PC-9 (cell line): ENCODE data around the gene CREBBP. TPM values are rescaled to one million over a fixed set of nuclear protein-coding genes. Genes with fewer than 3 reads are reported as not detected.

Experiments used
- BruUV-seq: library from RNA; stranded (reverse); fragments of 400-500 nt; replicated peaks from 2 replicates; lab custom pipeline; 2021; lab: Mats Ljungman, UMichigan
- CTCF ChIA-PET: fragments of 300-600 bp; sonication (Branson Sonifier 250); formaldehyde crosslinking; loops from one replicate; lab custom pipeline; 2022; ENCODE audit warnings: antibody characterized with exemption; lab: Charles Lee
- POLR2A ChIA-PET: fragments of 300-600 bp; sonication (Branson Sonifier 250); formaldehyde crosslinking; loops from one replicate; lab custom pipeline; 2022; ENCODE audit warnings: antibody characterized with exemption; ENCODE audit not compliant: unreplicated experiment; lab: Charles Lee
- DNase-seq, 2 experiments: peaks; one replicate each; pipeline versions ENCODE4 v3.0.0 to v3.0.0-alpha.2; 2015 to 2022; ENCODE audit warnings: mixed read lengths in 1 of 2
- H2AFZ ChIP-seq: fragments of 200-600 bp; sonication (generic); 2 replicates; pipeline ENCODE4 v1.8.1; 2017; ENCODE audit warnings: antibody characterized with exemption
- H3F3A ChIP-seq: fragments of 200-600 bp; sonication (generic); 2 replicates; pipeline ENCODE4 v1.8.1; 2017; ENCODE audit warnings: antibody characterized with exemption, mild to moderate bottlenecking, low read depth; ENCODE audit not compliant: insufficient read depth
- H3K27ac ChIP-seq: fragments of 200-600 bp; sonication (generic); 2 replicates; pipeline ENCODE4 v1.6.1; 2016; ENCODE audit warnings: mixed run types
- H3K27me3 ChIP-seq: fragments of 200-600 bp; sonication (generic); 2 replicates; pipeline ENCODE4 v1.6.1; 2016; ENCODE audit warnings: low read depth, mixed run types; ENCODE audit not compliant: insufficient read depth
- H3K36me3 ChIP-seq: fragments of 200-600 bp; sonication (generic); 2 replicates; pipeline ENCODE4 v1.6.1; 2016; ENCODE audit warnings: low read depth, mixed run types
- H3K4me1 ChIP-seq: fragments of 200-600 bp; sonication (generic); replicated peaks from 2 replicates; pipeline ENCODE4 v1.6.1; 2016; ENCODE audit warnings: mixed run types; ENCODE audit not compliant: insufficient read depth
- H3K4me2 ChIP-seq: fragments of 200-600 bp; sonication (generic); 2 replicates; pipeline ENCODE4 v1.6.1; 2017; ENCODE audit warnings: mixed run types
- H3K4me3 ChIP-seq: fragments of 200-600 bp; sonication (generic); 2 replicates; pipeline ENCODE4 v1.6.1; 2016; ENCODE audit warnings: mixed run types
- H3K79me2 ChIP-seq: fragments of 200-600 bp; sonication (generic); 2 replicates; pipeline ENCODE4 v1.6.1; 2017; ENCODE audit warnings: low read depth, mixed run types
- H3K9me2 ChIP-seq: fragments of 200-600 bp; sonication (generic); 2 replicates; pipeline ENCODE4 v1.8.1; 2017; ENCODE audit warnings: mild to moderate bottlenecking; ENCODE audit not compliant: insufficient read depth
- H3K9me3 ChIP-seq: fragments of 200-600 bp; sonication (generic); 2 replicates; pipeline ENCODE4 v1.8.1; 2016; ENCODE audit warnings: low read depth; ENCODE audit not compliant: insufficient read depth
- H4K20me1 ChIP-seq: fragments of 200-600 bp; sonication (generic); 2 replicates; pipeline ENCODE4 v1.8.1; 2017; ENCODE audit not compliant: insufficient read depth
- EZH2 ChIP-seq: fragments of 200-600 bp; sonication (generic); IDR thresholded peaks from 2 replicates; pipeline ENCODE4 v1.8.0; 2017; ENCODE audit warnings: antibody characterized with exemption, low read depth
- intact Hi-C: fragments of 100-400 bp; cut with micrococcal nuclease; formaldehyde crosslinking; loops from one replicate; pipeline ENCODE4 v1.10.0; 2022; ENCODE audit not compliant: unreplicated experiment
- total RNA-seq: library from RNA; stranded (reverse); gene quantifications from 2 replicates; pipeline ENCODE4 v1.2.3, GENCODE V29; 2021
- TF ChIP-seq, protein P1 (sequence below): fragments of 200-600 bp; sonication (generic); conservative IDR thresholded peaks from 2 replicates; pipeline ENCODE4 v1.6.1; 2017; ENCODE audit warnings: mixed run types, antibody characterized with exemption, mild to moderate bottlenecking, moderate library complexity

The CREBBP gene
- total RNA-seq, 1 experiment from 2014 or later = 74.9 TPM

DNA sequence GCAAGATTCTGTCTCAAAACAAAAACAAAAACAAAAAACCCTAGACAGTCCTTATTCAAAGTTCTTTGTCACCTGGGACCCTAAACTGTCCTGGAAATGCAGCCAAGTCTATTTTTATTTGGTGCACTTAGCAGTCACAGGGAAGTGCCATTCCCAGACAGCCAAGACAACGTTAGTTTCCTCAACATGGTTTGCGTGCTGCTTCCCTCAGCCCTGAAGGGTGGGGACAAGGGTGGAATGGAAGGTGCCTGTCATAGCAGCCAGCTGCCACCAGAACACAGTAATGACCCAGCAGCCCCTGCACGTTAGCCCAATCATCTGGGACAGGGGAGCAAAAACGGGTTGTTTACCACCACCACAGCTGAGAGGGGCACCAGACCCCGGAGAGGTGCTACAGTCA, 16.9 kb downstream of the CREBBP start:
- CTCF ChIA-PET = no interaction called here
- Histone ChIP-seq H3K9me2 (no peaks in the 10 kb centered on the region), H3K4me1 (no peaks in the 10 kb centered on the region), H3K4me3 (no peak overlapping the region), H3K27me3 (no peaks in the 10 kb centered on the region), H2AFZ (no peak overlapping the region), H3F3A (no peaks in the 10 kb centered on the region; the same call in 1 of the 2 replicates), H3K79me2 (peaks cover 96% of the 10 kb centered on the region), H3K9me3 (no peaks in the 10 kb centered on the region), H3K4me2 (no peak overlapping the region), H3K27ac (no peak overlapping the region), H3K36me3 (no peaks in the 10 kb centered on the region), H4K20me1 (peaks cover 88% of the 10 kb centered on the region)
- TF ChIP-seq, protein P1, sequence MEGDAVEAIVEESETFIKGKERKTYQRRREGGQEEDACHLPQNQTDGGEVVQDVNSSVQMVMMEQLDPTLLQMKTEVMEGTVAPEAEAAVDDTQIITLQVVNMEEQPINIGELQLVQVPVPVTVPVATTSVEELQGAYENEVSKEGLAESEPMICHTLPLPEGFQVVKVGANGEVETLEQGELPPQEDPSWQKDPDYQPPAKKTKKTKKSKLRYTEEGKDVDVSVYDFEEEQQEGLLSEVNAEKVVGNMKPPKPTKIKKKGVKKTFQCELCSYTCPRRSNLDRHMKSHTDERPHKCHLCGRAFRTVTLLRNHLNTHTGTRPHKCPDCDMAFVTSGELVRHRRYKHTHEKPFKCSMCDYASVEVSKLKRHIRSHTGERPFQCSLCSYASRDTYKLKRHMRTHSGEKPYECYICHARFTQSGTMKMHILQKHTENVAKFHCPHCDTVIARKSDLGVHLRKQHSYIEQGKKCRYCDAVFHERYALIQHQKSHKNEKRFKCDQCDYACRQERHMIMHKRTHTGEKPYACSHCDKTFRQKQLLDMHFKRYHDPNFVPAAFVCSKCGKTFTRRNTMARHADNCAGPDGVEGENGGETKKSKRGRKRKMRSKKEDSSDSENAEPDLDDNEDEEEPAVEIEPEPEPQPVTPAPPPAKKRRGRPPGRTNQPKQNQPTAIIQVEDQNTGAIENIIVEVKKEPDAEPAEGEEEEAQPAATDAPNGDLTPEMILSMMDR = no peak
- TF ChIP-seq EZH2 = no peak
- BruUV-seq = no TSS peak
- POLR2A ChIA-PET = interaction anchor here (0.6 to 0.7 kb wide), 2 partner anchors 36 to 928 kb away, joined by 3 to 6 read pairs; no protein-coding TSS in a partner anchor
- no peak for DNase-seq
- intact Hi-C loops = no loop called here

DNA sequence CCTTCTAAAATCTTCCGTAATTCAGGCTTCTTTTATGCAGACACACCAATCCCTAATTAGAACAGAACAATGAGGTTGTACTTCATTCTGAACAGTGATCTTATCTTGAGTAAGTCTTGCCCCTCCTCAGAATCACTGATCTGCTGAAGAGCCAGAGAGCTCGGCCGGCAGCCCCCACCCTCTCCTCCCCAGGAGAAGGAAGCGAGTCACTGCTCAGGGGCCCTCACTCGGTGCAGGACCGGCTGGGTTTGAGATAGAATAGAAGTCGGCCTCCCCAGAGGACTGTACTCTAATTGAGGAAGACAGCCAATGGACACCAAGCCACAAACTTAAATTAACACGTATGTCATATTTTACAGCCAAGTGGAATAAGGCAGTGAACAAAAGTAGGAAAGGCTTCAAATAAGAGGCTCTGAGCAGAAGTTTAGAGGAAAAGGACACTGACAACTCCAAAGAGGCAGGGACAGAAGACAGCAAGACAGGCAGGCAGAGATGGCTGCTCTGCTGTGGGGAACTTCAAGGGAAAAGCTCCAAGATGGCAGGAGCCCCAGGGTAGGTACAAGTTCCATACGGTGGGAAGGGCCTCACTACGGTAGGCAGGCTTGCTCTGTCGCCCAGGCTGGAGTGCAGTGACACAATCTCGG, 18.6 kb downstream of the CREBBP start:
- CTCF ChIA-PET = no interaction called here

DNA sequence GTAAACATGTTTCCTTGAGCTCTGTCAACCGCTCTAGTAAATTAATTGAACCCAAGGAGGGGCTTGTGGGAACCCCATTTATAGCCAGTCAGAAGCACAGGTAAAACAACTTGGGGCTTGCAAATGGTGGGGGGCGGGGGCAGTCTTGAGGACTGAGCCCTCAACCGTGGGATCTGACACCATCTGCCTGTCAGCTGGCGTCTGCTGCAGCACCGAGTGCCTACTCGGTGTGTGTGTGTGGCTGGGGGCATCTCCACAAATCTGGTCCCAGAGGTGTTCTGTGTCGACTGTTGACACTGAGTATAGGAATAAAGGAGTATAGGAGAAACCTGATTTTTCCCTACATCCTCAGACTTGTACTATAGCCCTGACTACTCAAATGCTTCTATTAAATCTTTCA, 20.6 kb downstream of the CREBBP start:
- H3K27me3 ChIP-seq = no peaks in the 10 kb centered on the region
- BruUV-seq = no TSS peak
- H3K9me2 ChIP-seq = no peaks in the 10 kb centered on the region
- no peak for TF ChIP-seq EZH2
- TF ChIP-seq, protein P1 = no peak
- POLR2A ChIA-PET = no interaction called here
- H3K4me3 ChIP-seq = no peak overlapping the region
- peaks cover 98% of the 10 kb centered on the region for H3K79me2 ChIP-seq
- H3K4me2 ChIP-seq = no peak overlapping the region
- H3F3A ChIP-seq = no peaks in the 10 kb centered on the region; the same call in 1 of the 2 replicates
- no peaks in the 10 kb centered on the region for H3K9me3 ChIP-seq
- H3K4me1 ChIP-seq = no peaks in the 10 kb centered on the region
- CTCF ChIA-PET = interaction anchor here (0.7 kb wide), 1 partner anchor 149 kb away, joined by 4 read pairs; no protein-coding TSS in a partner anchor
- no peaks in the 10 kb centered on the region for H3K36me3 ChIP-seq
- no peak overlapping the region for H2AFZ ChIP-seq
- intact Hi-C loops = no loop called here
- no peak for DNase-seq
- no peak overlapping the region for H3K27ac ChIP-seq
- H4K20me1 ChIP-seq = peaks cover 89% of the 10 kb centered on the region

More for the DNA sequence above, 18.6 kb downstream of the CREBBP start:
- no peak overlapping the region for H3K4me3 ChIP-seq
- H3K4me2 ChIP-seq = no peak overlapping the region
- no peaks in the 10 kb centered on the region for H3K4me1 ChIP-seq
- H3K9me3 ChIP-seq = no peaks in the 10 kb centered on the region
- H3K79me2 ChIP-seq = peaks cover 98% of the 10 kb centered on the region
- TF ChIP-seq EZH2 = no peak
- TF ChIP-seq, protein P1 = no peak
- peaks cover 92% of the 10 kb centered on the region for H4K20me1 ChIP-seq
- no peaks in the 10 kb centered on the region for H3K9me2 ChIP-seq
- no peak overlapping the region for H3K27ac ChIP-seq
- H3K27me3 ChIP-seq = no peaks in the 10 kb centered on the region
- H3F3A ChIP-seq = no peaks in the 10 kb centered on the region; the same call in 1 of the 2 replicates
- no peak for DNase-seq
- BruUV-seq = no TSS peak
- intact Hi-C loops = no loop called here
- H3K36me3 ChIP-seq = no peaks in the 10 kb centered on the region
- H2AFZ ChIP-seq = no peak overlapping the region
- POLR2A ChIA-PET = interaction anchor here (0.6 kb wide), 2 partner anchors 15 to 94 kb away, joined by 5 to 18 read pairs; no protein-coding TSS in a partner anchor
